Pancreas (tissue), 10 donors: ENCODE results near the gene C21orf91. TPM values are rescaled to one million over a fixed set of nuclear protein-coding genes. Genes with fewer than 3 reads are reported as not detected.
A peak's percentile ranks its signal among the peaks of the same experiment; 100 is the strongest.

Experiments used
- ATAC-seq, 4 donors: fragments of 200-7000 bp; cut with Tn5 transposase; one replicate each; pipeline versions ENCODE4 v1.8.0 to v1.9.1; 2020; ENCODE audit warnings: mild to moderate bottlenecking in 4 of 4, moderate library complexity in 4 of 4
- DNase-seq, 6 donors: peaks; one replicate each; pipeline ENCODE4 v3.0.0-alpha.2; 2020
- FAIRE-seq: peaks from 2 replicates; lab custom pipeline; 2012; peaks lifted over from hg19 to GRCh38; lab: Jason Lieb, UNC
- H3K27ac ChIP-seq, 4 donors: fragments of 200-600 bp; sonication (generic); 1 replicate in 3 of 4; 2 replicates in 1 of 4; pipeline versions ENCODE4 v1.5.0 to v1.8.0; 2020
- H3K27me3 ChIP-seq, 4 donors: fragments of 200-600 bp; one replicate each; pipeline ENCODE4 v1.8.0; 2021
- H3K36me3 ChIP-seq, 3 donors: fragments of 200-600 bp; sonication (generic) in 1 of 3; one replicate each; pipeline versions ENCODE4 v1.5.0 to v1.8.0; 2020 to 2021
- H3K4me1 ChIP-seq, 3 donors: fragments of 200-600 bp; one replicate each; pipeline ENCODE4 v1.8.0; 2021
- H3K4me3 ChIP-seq, 4 donors: fragments of 200-600 bp; sonication (generic) in 2 of 4; one replicate each; pipeline versions ENCODE4 v1.5.0 to v1.8.0; 2020 to 2021
- H3K9me3 ChIP-seq, 4 donors: fragments of 200-600 bp; one replicate each; pipeline ENCODE4 v1.8.0; 2021
- CTCF ChIP-seq, 4 donors: fragments of 200-600 bp; sonication (generic) in 3 of 4; IDR thresholded peaks; one replicate each; pipeline versions ENCODE4 v1.5.0 to v1.8.0; 2021; ENCODE audit warnings: antibody characterized with exemption in 4 of 4
- WGBS, 2 donors: extraction: QIAGEN DNeasy Blood & Tissue Kit; methylation state at CpG; one replicate each; pipeline ENCODE4 v1.1.7; 2013; 5-methylcytosine and 5-hydroxymethylcytosine counted together
- intact Hi-C, 3 donors: fragments of 100-400 bp; cut with DNase I; formaldehyde crosslinking; loops; one replicate each; pipeline versions ENCODE4 v1.11.1 to v1.14.2; 2022
- polyA plus RNA-seq, 2 donors: library from polyadenylated mRNA; stranded (reverse); fragments of 200-250 nt; gene quantifications; one replicate each; pipeline ENCODE4 v1.2.3, GENCODE V29; 2013
- total RNA-seq, 6 donors: library from RNA; stranded (reverse); fragmentation: NEBNext Ultra II Directional in 4 of 6; extraction: Animal tissue kit (Norgen Biotek cat#: 25700) in 4 of 6; gene quantifications; one replicate each; pipeline versions ENCODE4 v1.2.1 to v1.2.4, GENCODE V29; 2021 to 2023
- donor health status: healthy with polysubstance abuse.
- donor health status: DM: no; HTN: no; CAD: no; lungs with moderate emphysema.
- donor health status: DM: no; HTN: no; CAD: no.
- donor health status: control.
- donor health status: control.
- donor health status: Bipolar disorder and iron deficiency.
- donor health status: DM: yes; HTN: yes; CAD: no.
- donor health status: DM: no; HTN: no; CAD: no.
- donor health status: DM: no; HTN: no; CAD: no.
- donor health status: DM: yes; HTN: yes; CAD: no.

Gene C21orf91
- total and polyA plus RNA-seq, 8 donors: 1.1 to 8.1 (median 3.5) TPM

- peaks cover 0 to 24% (median 7%) of the 10 kb centered on the region in 3 donors for H3K4me1 ChIP-seq
- H3K36me3 ChIP-seq: no peaks in the 10 kb centered on the region
- no peak for TF ChIP-seq CTCF (IDR thresholded peaks at IDR 0.05)
- 1% methylated on average over 56 of the region's 56 CpGs for WGBS, 2 donors
- H3K27ac ChIP-seq: peak overlapping the region; percentile 90 to 95 (median 93)
- no peaks in the 10 kb centered on the region for H3K27me3 ChIP-seq
- no peak for FAIRE-seq
- H3K4me3 ChIP-seq: peak overlapping the region; percentile 76 to 97 (median 92)
- no peaks in the 10 kb centered on the region for H3K9me3 ChIP-seq
- intact Hi-C loops: no loop called here
- peak; percentile 25 to 84 (median 44) for DNase-seq
- peak; percentile 29 to 57 (median 50) for ATAC-seq
These were observed 706 bp downstream of the C21orf91 start for GRCh38 chr21:17818186-17819113.

- intact Hi-C loops: no loop called here
- WGBS, 2 donors: 96 to 97% methylated on average over 2 of the region's 2 CpGs
- Histone ChIP-seq H3K36me3 (peaks cover 0 to 18% (median 0%) of the 10 kb centered on the region in 3 donors), H3K4me1 (peaks cover 0 to 20% (median 4%) of the 10 kb centered on the region in 3 donors), H3K9me3 (no peaks in the 10 kb centered on the region), H3K4me3 (no peak overlapping the region), H3K27ac (no peak overlapping the region), H3K27me3 (no peaks in the 10 kb centered on the region)
- DNase-seq: no peak
- ATAC-seq: no peak
- no peak for TF ChIP-seq CTCF (IDR thresholded peaks at IDR 0.05)
- no peak for FAIRE-seq
These were observed 5.8 kb downstream of the C21orf91 start for GRCh38 chr21:17813353-17813752.

GRCh38 chr21:17805966-17806365 is 13.2 kb downstream of the C21orf91 start:
- no peak for TF ChIP-seq CTCF (IDR thresholded peaks at IDR 0.05)
- ATAC-seq: no peak
- DNase-seq: no peak
- no peak overlapping the region for H3K4me3 ChIP-seq
- intact Hi-C loops: no loop called here
- FAIRE-seq: no peak
- no peak overlapping the region for H3K27ac ChIP-seq
- H3K4me1 ChIP-seq: no peaks in the 10 kb centered on the region
- no peaks in the 10 kb centered on the region for H3K27me3 ChIP-seq
- peaks cover 0 to 25% (median 0%) of the 10 kb centered on the region in 3 donors for H3K36me3 ChIP-seq
- peaks cover 0 to 3% (median 0%) of the 10 kb centered on the region in 4 donors for H3K9me3 ChIP-seq
- 96 to 97% methylated on average over 4 of the region's 4 CpGs for WGBS, 2 donors

- Histone ChIP-seq H3K27ac (no peak overlapping the region), H3K4me1 (no peaks in the 10 kb centered on the region), H3K36me3 (peaks cover 0 to 9% (median 0%) of the 10 kb centered on the region in 3 donors), H3K4me3 (no peak overlapping the region), H3K27me3 (no peaks in the 10 kb centered on the region), H3K9me3 (peaks cover 0 to 3% (median 0%) of the 10 kb centered on the region in 4 donors)
- 83 to 84% methylated on average over 3 of the region's 3 CpGs for WGBS, 2 donors
- TF ChIP-seq CTCF (IDR thresholded peaks at IDR 0.05): no peak
- intact Hi-C loops: no loop called here
- ATAC-seq: no peak
- no peak for FAIRE-seq
- DNase-seq: no peak
These were observed 15.6 kb downstream of the C21orf91 start for GRCh38 chr21:17803536-17803935.

- no peak for TF ChIP-seq CTCF (IDR thresholded peaks at IDR 0.05)
- ATAC-seq (no peak), FAIRE-seq (no peak), DNase-seq (no peak)
- no peaks in the 10 kb centered on the region for H3K27me3 ChIP-seq
- WGBS, 2 donors: 88 to 91% methylated on average over 1 of the region's 1 CpG
- H3K9me3 ChIP-seq: no peaks in the 10 kb centered on the region
- intact Hi-C loops: no loop called here
- no peaks in the 10 kb centered on the region for H3K36me3 ChIP-seq
- H3K27ac ChIP-seq: no peak overlapping the region
- no peaks in the 10 kb centered on the region for H3K4me1 ChIP-seq
- H3K4me3 ChIP-seq: no peak overlapping the region
These were observed 16.6 kb downstream of the C21orf91 start for GRCh38 chr21:17802572-17802971.
